Astrocyte (in vitro differentiated cells and primary cell): ENCODE results near the gene OAS3. TPM values are rescaled to one million over a fixed set of nuclear protein-coding genes. Genes with fewer than 3 reads are reported as not detected.
"Not testable (repeated sequence)": the region's sequence is repeated elsewhere in the genome, so short reads cannot be mapped to it uniquely, and the experiment has no call there.

Experiments
- DNase-seq: peaks from one replicate; pipeline ENCODE4 v3.0.0-alpha.2; 2010; ENCODE audit warnings: low read depth
- FAIRE-seq: peaks from 2 replicates; lab custom pipeline; 2011; peaks lifted over from hg19 to GRCh38; lab: Jason Lieb, UNC
- H2AFZ ChIP-seq: 2 replicates; pipeline ENCODE4 v1.6.0; 2012; ENCODE audit warnings: low read depth, low read length, inconsistent platforms
- H3K27ac ChIP-seq: 2 replicates; pipeline ENCODE4 v1.5.1; 2011; ENCODE audit warnings: low read depth, low read length, inconsistent platforms
- H3K27me3 ChIP-seq: 2 replicates; pipeline ENCODE4 v1.6.0; 2011; ENCODE audit warnings: low read length, inconsistent platforms; ENCODE audit not compliant: insufficient read depth
- H3K36me3 ChIP-seq: 2 replicates; pipeline ENCODE4 v1.5.1; 2011; ENCODE audit warnings: low read length, inconsistent platforms; ENCODE audit not compliant: insufficient read depth
- H3K4me1 ChIP-seq: 2 replicates; pipeline ENCODE4 v1.5.1; 2011; ENCODE audit warnings: low read length, inconsistent platforms; ENCODE audit not compliant: insufficient read depth
- H3K4me2 ChIP-seq: 2 replicates; pipeline ENCODE4 v1.6.0; 2012; ENCODE audit warnings: low read length, inconsistent platforms
- H3K4me3 ChIP-seq: 2 replicates; pipeline ENCODE4 v1.5.1; 2011; ENCODE audit warnings: low read depth, mild to moderate bottlenecking, low read length, inconsistent platforms; ENCODE audit not compliant: insufficient read depth
- H3K79me2 ChIP-seq: 2 replicates; pipeline ENCODE4 v1.6.0; 2012; ENCODE audit warnings: mild to moderate bottlenecking, low read length, inconsistent platforms; ENCODE audit not compliant: insufficient read depth
- H3K9ac ChIP-seq: 2 replicates; pipeline ENCODE4 v1.6.0; 2012; ENCODE audit warnings: mild to moderate bottlenecking, low read length, inconsistent platforms
- H3K9me3 ChIP-seq: 2 replicates; pipeline ENCODE4 v1.5.1; 2012; ENCODE audit warnings: low read depth, mild to moderate bottlenecking, low read length, inconsistent platforms; ENCODE audit not compliant: insufficient read depth
- H4K20me1 ChIP-seq: 2 replicates; pipeline ENCODE4 v1.6.0; 2012; ENCODE audit warnings: low read length, inconsistent platforms; ENCODE audit not compliant: insufficient read depth
- H3K27ac Mint-ChIP-seq: one replicate; pipeline ENCODE4 v1.8.0; 2021; ENCODE audit warnings: mild to moderate bottlenecking, mixed read lengths; ENCODE audit not compliant: unreplicated experiment
- H3K27me3 Mint-ChIP-seq: one replicate; pipeline ENCODE4 v1.8.0; 2021; ENCODE audit warnings: low read depth, mixed read lengths; ENCODE audit not compliant: unreplicated experiment
- H3K36me3 Mint-ChIP-seq: one replicate; pipeline ENCODE4 v1.8.0; 2021; ENCODE audit warnings: low read depth, mixed read lengths; ENCODE audit not compliant: unreplicated experiment
- H3K4me1 Mint-ChIP-seq: one replicate; pipeline ENCODE4 v1.8.0; 2021; ENCODE audit warnings: low read depth, mixed read lengths; ENCODE audit not compliant: unreplicated experiment
- H3K4me3 Mint-ChIP-seq: one replicate; pipeline ENCODE4 v1.8.0; 2021; ENCODE audit warnings: mild to moderate bottlenecking, moderate library complexity, mixed read lengths; ENCODE audit not compliant: unreplicated experiment
- H3K9me3 Mint-ChIP-seq: one replicate; pipeline ENCODE4 v1.8.0; 2021; ENCODE audit warnings: mild to moderate bottlenecking, mixed read lengths; ENCODE audit not compliant: unreplicated experiment
- CTCF ChIP-seq: IDR thresholded peaks from 2 replicates; pipeline ENCODE4 v1.5.1; 2011; ENCODE audit warnings: low read depth, mild to moderate bottlenecking, inconsistent platforms, low read length, moderate library complexity; ENCODE audit not compliant: insufficient read depth
- EZH2 ChIP-seq: IDR thresholded peaks from 2 replicates; pipeline ENCODE4 v1.6.1; 2012; ENCODE audit warnings: mild to moderate bottlenecking, low read length, inconsistent platforms; ENCODE audit not compliant: insufficient read depth
- total RNA-seq: library from RNA; stranded (reverse); gene quantifications from 2 replicates; pipeline ENCODE4 v1.2.1, GENCODE V29; 2021

Gene OAS3
- total RNA-seq, 1 donor from 2014 or later = 33.8 TPM

- peaks cover 5% of the 10 kb centered on the region for H3K27me3 Mint-ChIP-seq
- no peak overlapping the region for H2AFZ ChIP-seq
Measured at GRCh38 chr12:112919121-112919520, 19.2 kb upstream of the OAS3 start.

GRCh38 chr12:112924986-112925385 is 13.3 kb upstream of the OAS3 start:
- no peaks in the 10 kb centered on the region for H4K20me1 ChIP-seq
- no peak overlapping the region for H3K27ac ChIP-seq
- H3K9me3 ChIP-seq = no peaks in the 10 kb centered on the region
- H3K4me1 ChIP-seq = no peaks in the 10 kb centered on the region
- H3K36me3 ChIP-seq = no peaks in the 10 kb centered on the region
- no peak overlapping the region for H2AFZ ChIP-seq
- peaks cover 12% of the 10 kb centered on the region for H3K27me3 ChIP-seq
- Mint-ChIP-seq H3K4me1 (peaks cover 3% of the 10 kb centered on the region), H3K36me3 (peaks cover 19% of the 10 kb centered on the region), H3K4me3 (no peak overlapping the region), H3K9me3 (peaks cover 6% of the 10 kb centered on the region), H3K27me3 (peaks cover 12% of the 10 kb centered on the region), H3K27ac (no peak overlapping the region)
- FAIRE-seq = no peak
- TF ChIP-seq EZH2 = no peak
- no peak for TF ChIP-seq CTCF
- no peak overlapping the region for H3K9ac ChIP-seq
- DNase-seq = no peak
- no peak overlapping the region for H3K4me3 ChIP-seq
- no peaks in the 10 kb centered on the region for H3K79me2 ChIP-seq
- H3K4me2 ChIP-seq = no peak overlapping the region

More at GRCh38 chr12:112919121-112919520, 19.2 kb upstream of the OAS3 start:
- Histone ChIP-seq H3K36me3 (no peaks in the 10 kb centered on the region), H3K9me3 (no peaks in the 10 kb centered on the region), H3K9ac (no peak overlapping the region), H3K4me3 (no peak overlapping the region), H3K4me2 (no peak overlapping the region), H4K20me1 (no peaks in the 10 kb centered on the region), H3K27me3 (peaks cover 8% of the 10 kb centered on the region), H3K79me2 (no peaks in the 10 kb centered on the region), H3K4me1 (no peaks in the 10 kb centered on the region), H3K27ac (no peak overlapping the region)
- TF ChIP-seq EZH2 (no peak), CTCF (no peak)
- no peaks in the 10 kb centered on the region for H3K4me1 Mint-ChIP-seq
- FAIRE-seq = no peak
- H3K9me3 Mint-ChIP-seq = peaks cover 3% of the 10 kb centered on the region
- H3K36me3 Mint-ChIP-seq = peaks cover 62% of the 10 kb centered on the region
- no peak for DNase-seq
- no peak overlapping the region for H3K27ac Mint-ChIP-seq
- no peak overlapping the region for H3K4me3 Mint-ChIP-seq

GRCh38 chr12:112926416-112927033 is 11.7 kb upstream of the OAS3 start:
- not testable (repeated sequence) for H3K27ac Mint-ChIP-seq, FAIRE-seq, H3K4me3 Mint-ChIP-seq, H3K9me3 Mint-ChIP-seq, H3K4me1 Mint-ChIP-seq, H3K79me2 ChIP-seq, H3K36me3 Mint-ChIP-seq, H3K27ac ChIP-seq, H3K4me2 ChIP-seq, H3K4me1 ChIP-seq, H3K27me3 ChIP-seq, H3K9me3 ChIP-seq, H3K9ac ChIP-seq, H2AFZ ChIP-seq, DNase-seq, H3K36me3 ChIP-seq, H3K4me3 ChIP-seq, H4K20me1 ChIP-seq
- H3K27me3 Mint-ChIP-seq = peaks cover 13% of the 10 kb centered on the region
